MM.1S (cell line): ENCODE data around the gene SDK1.

ENCODE experiments used
- DNase-seq: peaks from one replicate; pipeline ENCODE4 v3.0.0-alpha.2; 2015
- H2AFZ ChIP-seq: fragments of 300-600 bp; sonication (generic); 2 replicates; pipeline ENCODE4 v1.6.0; 2016; ENCODE audit warnings: antibody characterized with exemption, low read length
- H3F3A ChIP-seq: fragments of 300-600 bp; sonication (generic); 2 replicates; pipeline ENCODE4 v1.6.1; 2016; ENCODE audit warnings: mild to moderate bottlenecking, antibody characterized with exemption, low read length, moderate library complexity, mixed read lengths; ENCODE audit not compliant: insufficient read depth
- H3K27ac ChIP-seq: fragments of 300-600 bp; sonication (generic); 2 replicates; pipeline ENCODE4 v1.5.1; 2016; ENCODE audit warnings: mild to moderate bottlenecking, low read length
- H3K27me3 ChIP-seq: fragments of 300-600 bp; sonication (generic); replicated peaks from 2 replicates; pipeline ENCODE4 v1.6.0; 2016; ENCODE audit warnings: low read length; ENCODE audit not compliant: insufficient read depth
- H3K36me3 ChIP-seq: fragments of 300-600 bp; sonication (generic); replicated peaks from 2 replicates; pipeline ENCODE4 v1.6.1; 2016; ENCODE audit warnings: mild to moderate bottlenecking, low read length, mixed read lengths; ENCODE audit not compliant: insufficient read depth
- H3K4me1 ChIP-seq: fragments of 300-600 bp; sonication (generic); 2 replicates; pipeline ENCODE4 v1.6.1; 2016; ENCODE audit warnings: low read length, mixed read lengths
- H3K4me2 ChIP-seq: fragments of 300-600 bp; sonication (generic); 2 replicates; pipeline ENCODE4 v1.6.0; 2016; ENCODE audit warnings: low read depth, low read length
- H3K4me3 ChIP-seq: fragments of 300-600 bp; sonication (generic); 2 replicates; pipeline ENCODE4 v1.5.1; 2016; ENCODE audit warnings: low read length, mixed read lengths
- H3K79me2 ChIP-seq: fragments of 300-600 bp; sonication (generic); 2 replicates; pipeline ENCODE4 v1.6.1; 2016; ENCODE audit warnings: mixed run types, low read length, mixed read lengths
- H3K9ac ChIP-seq: fragments of 300-600 bp; sonication (generic); 2 replicates; pipeline ENCODE4 v1.6.1; 2016; ENCODE audit warnings: low read length, mixed read lengths
- H3K9me2 ChIP-seq: fragments of 300-600 bp; sonication (generic); replicated peaks from 2 replicates; pipeline ENCODE4 v1.6.1; 2016; ENCODE audit warnings: mild to moderate bottlenecking, low read length, mixed read lengths; ENCODE audit not compliant: insufficient read depth
- H3K9me3 ChIP-seq: fragments of 300-600 bp; sonication (generic); replicated peaks from 2 replicates; pipeline ENCODE4 v1.6.1; 2016; ENCODE audit warnings: mild to moderate bottlenecking, low read length, mixed read lengths; ENCODE audit not compliant: insufficient read depth
- H4K20me1 ChIP-seq: fragments of 300-600 bp; sonication (generic); 2 replicates; pipeline ENCODE4 v1.6.1; 2016; ENCODE audit warnings: mild to moderate bottlenecking, low read length, moderate library complexity, mixed read lengths; ENCODE audit not compliant: insufficient read depth
- EZH2 ChIP-seq: fragments of 300-600 bp; sonication (generic); optimal IDR thresholded peaks from 2 replicates; pipeline ENCODE3; 2017; ENCODE audit warnings: low read depth, mild to moderate bottlenecking, antibody characterized with exemption, low read length, mixed read lengths
- EZH2phosphoT487 ChIP-seq: fragments of 300-600 bp; sonication (generic); IDR thresholded peaks from 2 replicates; pipeline ENCODE4 v1.6.1; 2018; ENCODE audit warnings: antibody characterized with exemption, low read length
- TF ChIP-seq, protein P1 (sequence below): fragments of 300-600 bp; sonication (generic); IDR thresholded peaks from 2 replicates; pipeline ENCODE4 v1.5.1; 2016; ENCODE audit warnings: antibody characterized with exemption, low read length, mixed read lengths

Gene SDK1

DNA sequence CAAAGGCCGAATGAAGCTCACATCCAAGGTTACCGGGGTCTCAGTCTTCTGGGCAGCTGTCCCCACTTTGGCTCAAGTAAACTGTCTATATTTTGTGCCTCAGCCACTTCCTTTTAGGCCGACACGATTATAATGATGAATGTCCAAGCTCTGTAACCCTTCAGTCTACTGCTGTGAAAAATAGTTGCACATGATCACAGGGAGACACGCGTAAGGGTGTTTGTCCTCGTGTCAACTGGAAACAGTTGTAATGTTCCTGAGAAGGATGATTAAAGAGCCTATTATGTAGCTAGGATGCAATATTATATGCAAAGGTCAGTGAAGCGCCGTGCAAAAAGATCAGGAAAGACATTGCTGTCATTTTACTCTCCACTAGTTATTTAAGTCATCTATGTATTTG is 559.9 kb downstream of the SDK1 start:
- no peaks in the 10 kb centered on the region for H3K27me3 ChIP-seq
- no peaks in the 10 kb centered on the region for H3K9me2 ChIP-seq
- H3F3A ChIP-seq: no peaks in the 10 kb centered on the region
- H3K36me3 ChIP-seq: no peaks in the 10 kb centered on the region
- H3K4me3 ChIP-seq: no peak overlapping the region
- H3K9ac ChIP-seq: no peak overlapping the region
- no peak for DNase-seq
- H3K4me1 ChIP-seq: no peaks in the 10 kb centered on the region
- no peak overlapping the region for H2AFZ ChIP-seq
- H3K4me2 ChIP-seq: no peak overlapping the region
- H3K79me2 ChIP-seq: no peaks in the 10 kb centered on the region
- no peak overlapping the region for H3K27ac ChIP-seq
- TF ChIP-seq, protein P1, sequence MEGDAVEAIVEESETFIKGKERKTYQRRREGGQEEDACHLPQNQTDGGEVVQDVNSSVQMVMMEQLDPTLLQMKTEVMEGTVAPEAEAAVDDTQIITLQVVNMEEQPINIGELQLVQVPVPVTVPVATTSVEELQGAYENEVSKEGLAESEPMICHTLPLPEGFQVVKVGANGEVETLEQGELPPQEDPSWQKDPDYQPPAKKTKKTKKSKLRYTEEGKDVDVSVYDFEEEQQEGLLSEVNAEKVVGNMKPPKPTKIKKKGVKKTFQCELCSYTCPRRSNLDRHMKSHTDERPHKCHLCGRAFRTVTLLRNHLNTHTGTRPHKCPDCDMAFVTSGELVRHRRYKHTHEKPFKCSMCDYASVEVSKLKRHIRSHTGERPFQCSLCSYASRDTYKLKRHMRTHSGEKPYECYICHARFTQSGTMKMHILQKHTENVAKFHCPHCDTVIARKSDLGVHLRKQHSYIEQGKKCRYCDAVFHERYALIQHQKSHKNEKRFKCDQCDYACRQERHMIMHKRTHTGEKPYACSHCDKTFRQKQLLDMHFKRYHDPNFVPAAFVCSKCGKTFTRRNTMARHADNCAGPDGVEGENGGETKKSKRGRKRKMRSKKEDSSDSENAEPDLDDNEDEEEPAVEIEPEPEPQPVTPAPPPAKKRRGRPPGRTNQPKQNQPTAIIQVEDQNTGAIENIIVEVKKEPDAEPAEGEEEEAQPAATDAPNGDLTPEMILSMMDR: no peak
- TF ChIP-seq EZH2 (no peak), EZH2phosphoT487 (no peak)
- H3K9me3 ChIP-seq: no peaks in the 10 kb centered on the region
- no peaks in the 10 kb centered on the region for H4K20me1 ChIP-seq

DNA sequence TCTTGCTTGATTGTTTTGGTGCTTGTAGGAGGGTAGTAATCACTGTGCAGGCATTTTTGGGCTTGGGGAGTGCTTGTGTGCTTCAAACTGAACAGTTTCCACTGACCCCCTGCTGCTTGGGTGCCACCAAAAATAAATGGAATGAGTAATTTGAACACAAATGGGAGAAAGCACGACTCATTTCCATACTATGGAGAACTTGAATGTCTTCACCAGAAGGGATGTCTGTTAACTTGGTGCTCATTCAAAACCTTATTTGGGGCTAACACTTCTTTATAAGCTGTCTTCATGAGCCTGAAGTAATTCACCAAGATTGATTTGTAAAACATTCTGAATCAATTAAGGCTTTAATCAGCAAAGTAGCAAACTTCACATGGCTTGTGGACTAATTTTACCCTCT is 560.3 kb downstream of the SDK1 start:
- H3K4me1 ChIP-seq: no peaks in the 10 kb centered on the region
- H3K4me3 ChIP-seq: no peak overlapping the region
- no peak overlapping the region for H3K4me2 ChIP-seq
- H3K9me2 ChIP-seq: no peaks in the 10 kb centered on the region
- TF ChIP-seq, protein P1: no peak
- TF ChIP-seq EZH2phosphoT487 (no peak), EZH2 (no peak)
- no peaks in the 10 kb centered on the region for H3K79me2 ChIP-seq
- no peaks in the 10 kb centered on the region for H3K27me3 ChIP-seq
- H3K36me3 ChIP-seq: no peaks in the 10 kb centered on the region
- no peaks in the 10 kb centered on the region for H3K9me3 ChIP-seq
- no peaks in the 10 kb centered on the region for H3F3A ChIP-seq
- no peak for DNase-seq
- H3K9ac ChIP-seq: no peak overlapping the region
- H3K27ac ChIP-seq: no peak overlapping the region
- no peaks in the 10 kb centered on the region for H4K20me1 ChIP-seq
- H2AFZ ChIP-seq: no peak overlapping the region

GRCh38 chr7:3861941-3862340 is 560.9 kb downstream of the SDK1 start:
- Histone ChIP-seq H3K9ac (no peak overlapping the region), H3K9me2 (no peaks in the 10 kb centered on the region), H3K9me3 (no peaks in the 10 kb centered on the region), H3K27ac (no peak overlapping the region), H3F3A (no peaks in the 10 kb centered on the region), H4K20me1 (no peaks in the 10 kb centered on the region), H3K4me3 (no peak overlapping the region), H2AFZ (no peak overlapping the region), H3K27me3 (no peaks in the 10 kb centered on the region), H3K4me2 (no peak overlapping the region), H3K36me3 (no peaks in the 10 kb centered on the region), H3K4me1 (no peaks in the 10 kb centered on the region), H3K79me2 (no peaks in the 10 kb centered on the region)
- TF ChIP-seq EZH2phosphoT487: no peak
- TF ChIP-seq EZH2: no peak
- TF ChIP-seq, protein P1: no peak
- no peak for DNase-seq

- no peaks in the 10 kb centered on the region for H3K9me3 ChIP-seq
- H3F3A ChIP-seq: no peaks in the 10 kb centered on the region
- no peak for DNase-seq
- H3K9me2 ChIP-seq: no peaks in the 10 kb centered on the region
- no peak overlapping the region for H3K4me2 ChIP-seq
- no peak overlapping the region for H3K4me3 ChIP-seq
- no peaks in the 10 kb centered on the region for H3K27me3 ChIP-seq
- H3K4me1 ChIP-seq: no peaks in the 10 kb centered on the region
- no peaks in the 10 kb centered on the region for H3K79me2 ChIP-seq
- H2AFZ ChIP-seq: no peak overlapping the region
- H4K20me1 ChIP-seq: no peaks in the 10 kb centered on the region
- no peaks in the 10 kb centered on the region for H3K36me3 ChIP-seq
- no peak overlapping the region for H3K9ac ChIP-seq
- no peak overlapping the region for H3K27ac ChIP-seq
- TF ChIP-seq EZH2phosphoT487: no peak
- TF ChIP-seq, protein P1: no peak
- no peak for TF ChIP-seq EZH2
These were observed 561.7 kb downstream of the SDK1 start for GRCh38 chr7:3862774-3863173.
